Progenitor cell of endocrine pancreas (in vitro differentiated cells): ENCODE results near the gene CD274. TPM values are rescaled to one million over a fixed set of nuclear protein-coding genes. Genes with fewer than 3 reads are reported as not detected.

Source experiments
- DNase-seq: peaks from one replicate; pipeline ENCODE4 v3.0.0; 2021; ENCODE audit warnings: low spot score; ENCODE audit not compliant: unreplicated experiment
- H3K27ac Mint-ChIP-seq: 2 replicates; pipeline ENCODE4 v1.8.0; 2021; ENCODE audit warnings: mild to moderate bottlenecking, moderate library complexity, mixed read lengths
- H3K27me3 Mint-ChIP-seq: 2 replicates; pipeline ENCODE4 v1.8.0; 2021; ENCODE audit warnings: mixed read lengths
- H3K36me3 Mint-ChIP-seq: 2 replicates; pipeline ENCODE4 v1.8.0; 2022; ENCODE audit warnings: mixed read lengths; ENCODE audit not compliant: insufficient read depth
- H3K4me1 Mint-ChIP-seq: 2 replicates; pipeline ENCODE4 v1.8.0; 2021; ENCODE audit warnings: low read depth, mixed read lengths
- H3K4me3 Mint-ChIP-seq: 2 replicates; pipeline ENCODE4 v1.8.0; 2021; ENCODE audit warnings: low read depth, mild to moderate bottlenecking, moderate library complexity, mixed read lengths
- H3K9me3 Mint-ChIP-seq: 2 replicates; pipeline ENCODE4 v1.8.0; 2021; ENCODE audit warnings: low read depth, mixed read lengths
- total RNA-seq: library from RNA; stranded (reverse); gene quantifications from 2 replicates; pipeline ENCODE4 v1.2.1, GENCODE V29; 2021
- TF ChIP-seq, protein P1 (sequence below): fragments of 200-600 bp; sonication (generic); IDR thresholded peaks from one replicate; pipeline ENCODE4 v1.5.0; 2021; ENCODE audit warnings: antibody characterized with exemption, mild to moderate bottlenecking; ENCODE audit not compliant: unreplicated experiment

The CD274 gene
- total RNA-seq, 1 donor from 2014 or later: 0.29 TPM

DNA sequence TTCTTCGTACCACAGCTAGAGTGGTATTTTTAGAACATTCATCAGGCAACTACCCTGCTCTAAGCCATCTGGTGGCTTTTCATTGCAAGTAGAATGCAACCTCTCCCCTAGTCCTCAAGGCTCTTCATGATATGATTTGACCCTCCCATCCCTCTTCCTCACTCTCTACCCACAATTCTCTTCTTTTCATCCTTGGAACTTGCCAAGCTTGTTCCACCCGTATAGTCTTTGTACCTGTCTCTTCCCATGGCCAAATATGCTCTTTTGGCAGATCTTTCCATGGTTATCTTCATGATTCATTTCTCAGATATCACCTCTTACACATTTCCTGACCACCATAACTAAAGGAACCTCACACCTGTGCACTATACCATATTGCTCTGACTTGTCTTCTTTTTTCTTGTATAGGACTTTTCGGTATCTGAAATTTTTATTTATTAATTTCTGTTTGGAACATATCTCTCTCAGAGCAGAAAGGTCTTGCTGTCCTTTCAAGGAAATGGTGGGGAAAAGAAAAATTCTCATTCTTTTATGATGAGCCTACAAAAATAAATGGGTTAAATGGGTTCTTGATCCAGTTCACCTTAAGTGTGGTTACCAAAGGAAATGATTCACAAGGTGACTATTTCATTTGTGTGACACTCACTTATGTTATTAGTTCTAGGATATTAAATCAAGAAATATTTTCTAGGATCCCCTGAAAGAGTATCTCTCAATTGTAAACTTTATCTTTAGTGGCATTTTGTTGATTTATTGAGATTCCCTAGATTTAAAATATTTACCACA lies 3.7 kb upstream of the CD274 start:
- peaks cover 11% of the 10 kb centered on the region for H3K27me3 Mint-ChIP-seq
- H3K4me1 Mint-ChIP-seq: peaks cover 3% of the 10 kb centered on the region
- no peak overlapping the region for H3K27ac Mint-ChIP-seq
- no peaks in the 10 kb centered on the region for H3K9me3 Mint-ChIP-seq
- H3K36me3 Mint-ChIP-seq: no peaks in the 10 kb centered on the region
- no peak overlapping the region for H3K4me3 Mint-ChIP-seq
- TF ChIP-seq, protein P1, sequence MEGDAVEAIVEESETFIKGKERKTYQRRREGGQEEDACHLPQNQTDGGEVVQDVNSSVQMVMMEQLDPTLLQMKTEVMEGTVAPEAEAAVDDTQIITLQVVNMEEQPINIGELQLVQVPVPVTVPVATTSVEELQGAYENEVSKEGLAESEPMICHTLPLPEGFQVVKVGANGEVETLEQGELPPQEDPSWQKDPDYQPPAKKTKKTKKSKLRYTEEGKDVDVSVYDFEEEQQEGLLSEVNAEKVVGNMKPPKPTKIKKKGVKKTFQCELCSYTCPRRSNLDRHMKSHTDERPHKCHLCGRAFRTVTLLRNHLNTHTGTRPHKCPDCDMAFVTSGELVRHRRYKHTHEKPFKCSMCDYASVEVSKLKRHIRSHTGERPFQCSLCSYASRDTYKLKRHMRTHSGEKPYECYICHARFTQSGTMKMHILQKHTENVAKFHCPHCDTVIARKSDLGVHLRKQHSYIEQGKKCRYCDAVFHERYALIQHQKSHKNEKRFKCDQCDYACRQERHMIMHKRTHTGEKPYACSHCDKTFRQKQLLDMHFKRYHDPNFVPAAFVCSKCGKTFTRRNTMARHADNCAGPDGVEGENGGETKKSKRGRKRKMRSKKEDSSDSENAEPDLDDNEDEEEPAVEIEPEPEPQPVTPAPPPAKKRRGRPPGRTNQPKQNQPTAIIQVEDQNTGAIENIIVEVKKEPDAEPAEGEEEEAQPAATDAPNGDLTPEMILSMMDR: no peak
- DNase-seq: no peak

DNA sequence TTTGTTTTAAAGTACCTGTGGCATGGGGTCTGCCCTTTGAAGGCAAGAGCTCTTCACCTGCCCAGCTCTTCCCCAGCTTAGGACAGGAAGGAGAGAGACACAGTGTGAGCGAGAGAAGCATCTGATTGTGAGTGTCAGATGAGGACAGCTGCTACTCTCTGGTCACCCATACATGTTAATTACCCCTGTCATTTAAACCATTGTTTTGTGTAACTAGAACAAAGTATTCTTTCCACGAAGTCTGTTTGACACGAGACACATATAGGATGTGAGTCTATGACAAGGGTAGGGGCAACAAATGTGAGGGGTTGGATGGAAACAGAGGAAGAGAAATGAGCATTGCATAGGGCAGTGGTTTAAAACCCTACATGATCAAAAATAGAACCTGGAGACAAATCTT lies 3.0 kb upstream of the CD274 start:
- Mint-ChIP-seq H3K27ac (no peak overlapping the region), H3K4me1 (peaks cover 5% of the 10 kb centered on the region), H3K4me3 (no peak overlapping the region), H3K27me3 (peaks cover 11% of the 10 kb centered on the region), H3K9me3 (no peaks in the 10 kb centered on the region), H3K36me3 (no peaks in the 10 kb centered on the region)
- DNase-seq: no peak
- TF ChIP-seq, protein P1: no peak

DNA sequence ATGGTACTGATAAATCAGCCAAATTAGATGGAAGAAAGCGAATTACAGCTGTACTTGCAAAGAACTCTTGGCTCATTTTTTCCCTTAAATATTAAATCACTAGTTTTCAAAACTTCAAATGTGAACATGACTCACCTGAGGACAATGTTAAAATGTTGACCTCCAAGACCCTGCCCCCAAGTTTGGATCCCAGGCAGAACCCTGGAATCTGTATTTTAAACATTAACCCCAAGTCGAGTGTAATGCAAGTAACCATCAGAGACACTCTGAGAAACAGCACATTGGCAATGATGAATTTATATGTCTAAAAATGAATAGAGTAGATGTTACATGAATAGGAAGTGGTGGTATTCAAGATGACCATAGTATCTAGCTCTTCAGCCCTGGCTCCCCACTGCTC lies 2.3 kb upstream of the CD274 start:
- no peaks in the 10 kb centered on the region for H3K36me3 Mint-ChIP-seq
- TF ChIP-seq, protein P1: no peak
- no peak for DNase-seq
- peaks cover 6% of the 10 kb centered on the region for H3K4me1 Mint-ChIP-seq
- H3K27ac Mint-ChIP-seq: no peak overlapping the region
- H3K27me3 Mint-ChIP-seq: peaks cover 11% of the 10 kb centered on the region
- no peak overlapping the region for H3K4me3 Mint-ChIP-seq
- H3K9me3 Mint-ChIP-seq: no peaks in the 10 kb centered on the region

DNA sequence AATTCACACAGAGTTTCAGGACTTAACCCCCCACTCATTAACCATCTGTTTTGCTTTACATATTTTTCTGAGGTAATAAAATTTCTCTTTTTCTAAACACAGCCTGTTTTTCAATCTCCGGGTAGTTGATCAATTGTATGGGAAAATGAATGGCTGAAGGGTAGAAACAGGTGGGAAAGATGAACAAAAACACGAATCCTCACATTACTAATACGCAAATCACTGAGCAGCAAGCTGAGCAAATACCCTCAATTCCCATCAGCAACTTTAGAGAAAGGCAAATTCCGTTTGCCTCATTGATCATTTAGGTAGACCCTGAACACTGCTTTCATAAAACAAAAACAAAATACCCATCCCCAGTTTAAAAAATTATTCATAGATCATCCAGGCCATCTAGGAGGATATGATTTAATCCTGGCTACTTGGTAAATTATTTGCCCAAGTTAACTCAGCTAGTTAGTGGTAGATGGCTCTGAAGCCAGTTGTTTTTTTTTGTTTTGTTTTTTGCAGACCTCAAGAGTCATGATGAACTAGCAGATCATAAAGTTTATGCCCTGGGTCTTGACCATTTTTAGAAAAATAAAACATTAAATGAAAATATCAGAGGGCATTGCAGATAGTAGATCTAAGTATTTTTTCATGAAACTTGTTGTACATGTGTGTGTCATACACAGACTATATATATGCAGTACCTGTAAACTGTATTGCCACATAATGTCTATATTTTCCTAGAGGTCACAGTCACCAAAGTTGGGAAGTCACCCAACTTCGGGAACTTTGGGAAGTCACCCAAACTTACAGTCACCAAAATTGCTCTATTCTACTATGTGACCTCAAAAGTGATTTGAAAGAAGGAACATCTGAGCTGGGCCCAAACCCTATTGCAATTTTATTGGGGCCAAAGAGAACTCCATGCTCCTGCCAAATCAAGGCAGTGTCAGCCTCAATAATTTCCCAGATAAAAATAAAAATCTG lies 1.6 kb upstream of the CD274 start:
- TF ChIP-seq, protein P1: no peak
- Mint-ChIP-seq H3K27ac (no peak overlapping the region), H3K4me3 (no peak overlapping the region), H3K36me3 (no peaks in the 10 kb centered on the region), H3K9me3 (no peaks in the 10 kb centered on the region), H3K27me3 (peaks cover 11% of the 10 kb centered on the region), H3K4me1 (peaks cover 6% of the 10 kb centered on the region)
- DNase-seq: no peak
